Astrocyte (in vitro differentiated cells and primary cell): ENCODE results near the gene NAV2. TPM values are rescaled to one million over a fixed set of nuclear protein-coding genes. Genes with fewer than 3 reads are reported as not detected.
A peak's percentile ranks its signal among the peaks of the same experiment; 100 is the strongest.

Experiments used
- DNase-seq: peaks from one replicate; pipeline ENCODE4 v3.0.0-alpha.2; 2010; ENCODE audit warnings: low read depth
- FAIRE-seq: peaks from 2 replicates; lab custom pipeline; 2011; peaks lifted over from hg19 to GRCh38; lab: Jason Lieb, UNC
- H2AFZ ChIP-seq: 2 replicates; pipeline ENCODE4 v1.6.0; 2012; ENCODE audit warnings: low read depth, low read length, inconsistent platforms
- H3K27ac ChIP-seq: 2 replicates; pipeline ENCODE4 v1.5.1; 2011; ENCODE audit warnings: low read depth, low read length, inconsistent platforms
- H3K27me3 ChIP-seq: 2 replicates; pipeline ENCODE4 v1.6.0; 2011; ENCODE audit warnings: low read length, inconsistent platforms; ENCODE audit not compliant: insufficient read depth
- H3K36me3 ChIP-seq: 2 replicates; pipeline ENCODE4 v1.5.1; 2011; ENCODE audit warnings: low read length, inconsistent platforms; ENCODE audit not compliant: insufficient read depth
- H3K4me1 ChIP-seq: 2 replicates; pipeline ENCODE4 v1.5.1; 2011; ENCODE audit warnings: low read length, inconsistent platforms; ENCODE audit not compliant: insufficient read depth
- H3K4me2 ChIP-seq: 2 replicates; pipeline ENCODE4 v1.6.0; 2012; ENCODE audit warnings: low read length, inconsistent platforms
- H3K4me3 ChIP-seq: 2 replicates; pipeline ENCODE4 v1.5.1; 2011; ENCODE audit warnings: low read depth, mild to moderate bottlenecking, low read length, inconsistent platforms; ENCODE audit not compliant: insufficient read depth
- H3K79me2 ChIP-seq: 2 replicates; pipeline ENCODE4 v1.6.0; 2012; ENCODE audit warnings: mild to moderate bottlenecking, low read length, inconsistent platforms; ENCODE audit not compliant: insufficient read depth
- H3K9ac ChIP-seq: 2 replicates; pipeline ENCODE4 v1.6.0; 2012; ENCODE audit warnings: mild to moderate bottlenecking, low read length, inconsistent platforms
- H3K9me3 ChIP-seq: 2 replicates; pipeline ENCODE4 v1.5.1; 2012; ENCODE audit warnings: low read depth, mild to moderate bottlenecking, low read length, inconsistent platforms; ENCODE audit not compliant: insufficient read depth
- H4K20me1 ChIP-seq: 2 replicates; pipeline ENCODE4 v1.6.0; 2012; ENCODE audit warnings: low read length, inconsistent platforms; ENCODE audit not compliant: insufficient read depth
- H3K27ac Mint-ChIP-seq: one replicate; pipeline ENCODE4 v1.8.0; 2021; ENCODE audit warnings: mild to moderate bottlenecking, mixed read lengths; ENCODE audit not compliant: unreplicated experiment
- H3K27me3 Mint-ChIP-seq: one replicate; pipeline ENCODE4 v1.8.0; 2021; ENCODE audit warnings: low read depth, mixed read lengths; ENCODE audit not compliant: unreplicated experiment
- H3K36me3 Mint-ChIP-seq: one replicate; pipeline ENCODE4 v1.8.0; 2021; ENCODE audit warnings: low read depth, mixed read lengths; ENCODE audit not compliant: unreplicated experiment
- H3K4me1 Mint-ChIP-seq: one replicate; pipeline ENCODE4 v1.8.0; 2021; ENCODE audit warnings: low read depth, mixed read lengths; ENCODE audit not compliant: unreplicated experiment
- H3K4me3 Mint-ChIP-seq: one replicate; pipeline ENCODE4 v1.8.0; 2021; ENCODE audit warnings: mild to moderate bottlenecking, moderate library complexity, mixed read lengths; ENCODE audit not compliant: unreplicated experiment
- H3K9me3 Mint-ChIP-seq: one replicate; pipeline ENCODE4 v1.8.0; 2021; ENCODE audit warnings: mild to moderate bottlenecking, mixed read lengths; ENCODE audit not compliant: unreplicated experiment
- CTCF ChIP-seq: IDR thresholded peaks from 2 replicates; pipeline ENCODE4 v1.5.1; 2011; ENCODE audit warnings: low read depth, mild to moderate bottlenecking, inconsistent platforms, low read length, moderate library complexity; ENCODE audit not compliant: insufficient read depth
- EZH2 ChIP-seq: IDR thresholded peaks from 2 replicates; pipeline ENCODE4 v1.6.1; 2012; ENCODE audit warnings: mild to moderate bottlenecking, low read length, inconsistent platforms; ENCODE audit not compliant: insufficient read depth
- total RNA-seq: library from RNA; stranded (reverse); gene quantifications from 2 replicates; pipeline ENCODE4 v1.2.1, GENCODE V29; 2021

NAV2 gene
- total RNA-seq, 1 donor from 2014 or later, result 20.6 TPM

DNA sequence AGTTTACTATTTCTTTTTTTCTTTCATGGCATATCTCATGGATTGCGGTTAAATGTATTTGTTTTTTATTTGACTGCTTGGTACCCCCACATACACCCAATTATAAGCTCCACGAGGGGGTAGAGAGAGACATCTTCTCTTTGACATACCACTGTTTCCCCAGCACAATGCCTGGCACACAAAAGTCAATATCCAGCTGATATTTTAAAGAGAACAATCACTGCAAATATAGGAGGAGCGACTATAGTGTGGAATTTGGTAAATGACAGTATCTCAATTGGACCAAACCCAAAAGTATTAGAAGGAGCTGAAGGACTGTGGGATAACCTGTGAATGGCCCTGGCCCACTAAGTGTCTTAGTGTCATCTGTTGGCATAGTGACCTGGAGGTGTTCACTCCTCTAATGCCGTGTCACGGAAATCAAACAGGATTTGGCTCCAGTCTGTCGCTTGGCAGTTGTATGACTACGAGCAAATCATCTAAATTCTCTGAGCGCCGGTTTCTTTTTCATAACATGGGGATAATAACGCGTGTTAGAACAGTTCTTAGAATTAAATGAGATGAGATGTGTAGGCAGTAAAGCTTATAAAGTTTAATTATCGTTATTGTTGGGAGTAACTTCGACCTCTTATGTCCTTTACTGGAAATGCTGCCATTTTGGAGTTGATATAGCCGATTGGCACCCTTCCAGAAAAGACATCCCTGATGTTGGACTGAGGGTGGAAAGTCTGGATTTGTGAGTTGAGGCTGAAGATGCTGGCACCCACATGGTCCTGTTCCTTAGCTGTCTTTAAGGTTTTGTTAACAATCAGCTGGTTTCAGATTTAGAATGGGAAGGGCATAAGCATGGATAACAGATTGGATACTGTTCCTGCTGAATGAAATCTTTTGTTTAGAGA, 303.1 kb downstream of the NAV2 start:
- Histone ChIP-seq H3K4me1 (no peaks in the 10 kb centered on the region), H3K79me2 (no peaks in the 10 kb centered on the region), H4K20me1 (no peaks in the 10 kb centered on the region), H3K4me3 (no peak overlapping the region), H3K27ac (no peak overlapping the region), H3K9ac (no peak overlapping the region), H3K36me3 (no peaks in the 10 kb centered on the region), H3K9me3 (no peaks in the 10 kb centered on the region), H3K4me2 (peak overlapping the region; percentile 17), H2AFZ (no peak overlapping the region), H3K27me3 (no peaks in the 10 kb centered on the region)
- Mint-ChIP-seq H3K27ac (no peak overlapping the region), H3K4me1 (peaks cover 23% of the 10 kb centered on the region), H3K9me3 (peaks cover 2% of the 10 kb centered on the region), H3K36me3 (no peaks in the 10 kb centered on the region), H3K27me3 (no peaks in the 10 kb centered on the region), H3K4me3 (no peak overlapping the region)
- FAIRE-seq, result no peak
- TF ChIP-seq EZH2 (no peak), CTCF (no peak)
- DNase-seq, result peak; percentile 38

GRCh38 chr11:20016526-20016925, 303.9 kb downstream of the NAV2 start:
- Histone ChIP-seq H4K20me1 (no peaks in the 10 kb centered on the region), H2AFZ (no peak overlapping the region), H3K4me2 (no peak overlapping the region), H3K9ac (no peak overlapping the region), H3K36me3 (no peaks in the 10 kb centered on the region), H3K9me3 (no peaks in the 10 kb centered on the region), H3K27me3 (no peaks in the 10 kb centered on the region), H3K27ac (no peak overlapping the region), H3K79me2 (no peaks in the 10 kb centered on the region), H3K4me1 (no peaks in the 10 kb centered on the region), H3K4me3 (no peak overlapping the region)
- H3K36me3 Mint-ChIP-seq, result no peaks in the 10 kb centered on the region
- no peak for TF ChIP-seq EZH2
- TF ChIP-seq CTCF, result no peak
- no peaks in the 10 kb centered on the region for H3K27me3 Mint-ChIP-seq
- FAIRE-seq (no peak), DNase-seq (no peak)
- H3K4me1 Mint-ChIP-seq, result peaks cover 27% of the 10 kb centered on the region
- no peak overlapping the region for H3K4me3 Mint-ChIP-seq
- peaks cover 2% of the 10 kb centered on the region for H3K9me3 Mint-ChIP-seq
- H3K27ac Mint-ChIP-seq, result no peak overlapping the region

DNA sequence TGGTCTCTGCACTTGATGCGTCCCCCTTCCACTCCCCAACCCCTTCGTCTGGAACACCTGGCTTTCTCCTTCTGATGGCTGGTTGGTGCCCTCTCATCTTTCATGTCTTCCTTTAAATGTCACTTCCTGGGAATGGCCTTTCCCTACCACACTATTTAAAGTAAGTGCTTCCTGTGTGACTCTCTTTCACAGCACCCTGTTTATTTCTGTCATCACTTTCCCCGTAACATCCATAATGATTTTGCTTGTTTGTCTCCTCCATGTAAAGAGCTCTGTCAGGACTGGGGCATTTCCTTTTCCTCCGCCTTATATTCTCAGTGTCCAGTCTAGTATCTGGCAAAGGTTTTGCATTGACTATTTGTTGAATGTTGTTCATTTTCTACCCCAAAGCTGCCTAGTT, 304.7 kb downstream of the NAV2 start:
- H3K36me3 Mint-ChIP-seq, result no peaks in the 10 kb centered on the region
- no peak overlapping the region for H3K27ac ChIP-seq
- H2AFZ ChIP-seq, result no peak overlapping the region
- DNase-seq (no peak), FAIRE-seq (no peak)
- H3K79me2 ChIP-seq, result no peaks in the 10 kb centered on the region
- TF ChIP-seq CTCF, result no peak
- no peak for TF ChIP-seq EZH2
- H4K20me1 ChIP-seq, result no peaks in the 10 kb centered on the region
- H3K4me1 ChIP-seq, result peaks cover 3% of the 10 kb centered on the region
- H3K4me1 Mint-ChIP-seq, result peaks cover 35% of the 10 kb centered on the region
- no peaks in the 10 kb centered on the region for H3K27me3 Mint-ChIP-seq
- peak overlapping the region; percentile 60 for H3K27ac Mint-ChIP-seq
- peaks cover 2% of the 10 kb centered on the region for H3K9me3 Mint-ChIP-seq
- H3K4me2 ChIP-seq, result no peak overlapping the region
- H3K4me3 ChIP-seq, result no peak overlapping the region
- H3K9me3 ChIP-seq, result no peaks in the 10 kb centered on the region
- no peak overlapping the region for H3K9ac ChIP-seq
- H3K27me3 ChIP-seq, result no peaks in the 10 kb centered on the region
- H3K36me3 ChIP-seq, result no peaks in the 10 kb centered on the region
- H3K4me3 Mint-ChIP-seq, result no peak overlapping the region
